ENCODE measurements around the gene ATXN1.

Gene ATXN1

DNA sequence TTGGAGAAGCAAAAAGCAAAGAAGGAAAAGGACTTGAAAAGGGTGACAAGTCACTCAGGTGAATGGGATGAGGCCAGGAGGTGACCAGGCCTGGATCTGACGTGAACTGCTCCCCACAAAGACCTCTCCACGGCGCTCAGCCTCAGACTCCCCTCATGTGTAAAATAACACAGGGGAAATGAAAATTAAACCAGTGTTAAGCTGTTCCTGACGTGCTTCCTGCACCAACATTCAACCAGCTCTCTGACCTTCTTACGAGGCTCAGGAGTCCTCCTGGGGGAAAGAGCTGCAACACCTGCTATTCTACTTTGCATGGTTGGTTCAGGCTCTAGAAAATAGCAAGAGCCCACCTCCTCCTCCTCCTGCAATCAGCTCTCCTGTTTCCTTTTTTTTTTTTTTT, 256.7 kb downstream of the ATXN1 start:
- H3K4me3 ChIP-seq (ENCODE audit: low read depth, low read length) = no peak overlapping the region
- TF ChIP-seq, protein P1, sequence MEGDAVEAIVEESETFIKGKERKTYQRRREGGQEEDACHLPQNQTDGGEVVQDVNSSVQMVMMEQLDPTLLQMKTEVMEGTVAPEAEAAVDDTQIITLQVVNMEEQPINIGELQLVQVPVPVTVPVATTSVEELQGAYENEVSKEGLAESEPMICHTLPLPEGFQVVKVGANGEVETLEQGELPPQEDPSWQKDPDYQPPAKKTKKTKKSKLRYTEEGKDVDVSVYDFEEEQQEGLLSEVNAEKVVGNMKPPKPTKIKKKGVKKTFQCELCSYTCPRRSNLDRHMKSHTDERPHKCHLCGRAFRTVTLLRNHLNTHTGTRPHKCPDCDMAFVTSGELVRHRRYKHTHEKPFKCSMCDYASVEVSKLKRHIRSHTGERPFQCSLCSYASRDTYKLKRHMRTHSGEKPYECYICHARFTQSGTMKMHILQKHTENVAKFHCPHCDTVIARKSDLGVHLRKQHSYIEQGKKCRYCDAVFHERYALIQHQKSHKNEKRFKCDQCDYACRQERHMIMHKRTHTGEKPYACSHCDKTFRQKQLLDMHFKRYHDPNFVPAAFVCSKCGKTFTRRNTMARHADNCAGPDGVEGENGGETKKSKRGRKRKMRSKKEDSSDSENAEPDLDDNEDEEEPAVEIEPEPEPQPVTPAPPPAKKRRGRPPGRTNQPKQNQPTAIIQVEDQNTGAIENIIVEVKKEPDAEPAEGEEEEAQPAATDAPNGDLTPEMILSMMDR (IDR thresholded peaks at IDR 0.05; ENCODE audit: borderline replicate concordance, insufficient read depth, low read depth, low read length) = no peak

DNA sequence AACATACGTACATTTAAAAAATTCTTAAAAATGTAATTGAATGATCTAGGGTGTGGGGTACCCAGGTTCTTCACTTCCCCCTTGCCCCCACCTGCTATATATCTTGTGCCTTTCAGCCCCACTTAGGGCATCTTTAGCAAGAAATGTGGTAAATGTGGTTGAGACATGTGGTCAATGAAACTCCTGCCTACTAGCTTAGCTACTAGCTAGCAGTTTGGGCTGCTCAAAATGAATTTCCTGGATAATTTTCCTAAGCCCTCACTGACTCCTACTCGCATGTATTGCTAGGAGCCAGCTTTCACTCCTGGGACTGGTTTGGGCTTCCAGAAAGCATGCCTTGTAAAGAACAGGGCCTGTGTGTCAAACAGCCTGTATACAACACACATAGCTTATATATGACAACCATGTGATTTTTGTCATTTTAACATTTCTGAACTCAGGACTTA, 257.3 kb downstream of the ATXN1 start:
- H3K4me3 ChIP-seq (ENCODE audit: low read depth, low read length) = no peak overlapping the region
- TF ChIP-seq, protein P1 (IDR thresholded peaks at IDR 0.05; ENCODE audit: borderline replicate concordance, insufficient read depth, low read depth, low read length) = no peak

DNA sequence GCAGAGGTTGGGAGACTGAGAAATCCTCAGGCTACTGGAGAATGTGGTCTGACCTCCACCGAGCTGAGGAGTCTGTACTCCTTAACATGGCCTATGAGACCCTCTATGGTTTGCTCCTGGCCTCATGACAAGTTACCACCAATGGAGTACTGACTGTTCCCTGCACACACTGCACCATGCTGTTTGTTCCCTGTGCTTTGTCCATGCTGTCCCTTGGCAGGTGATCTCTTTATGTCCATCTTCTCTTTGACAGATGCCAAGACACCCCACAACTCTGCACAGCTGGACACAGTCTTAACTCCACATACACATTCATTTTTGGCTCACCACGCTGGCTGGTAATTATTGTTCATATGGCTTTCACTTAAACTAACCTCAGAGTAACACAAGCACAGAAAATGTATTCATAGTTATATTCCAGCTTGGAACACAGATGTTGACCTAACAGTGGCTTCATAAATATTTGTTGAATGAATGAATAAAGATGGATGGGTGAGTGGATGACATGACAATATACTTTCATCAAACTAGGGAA, 258.0 kb downstream of the ATXN1 start:
- TF ChIP-seq, protein P1 (IDR thresholded peaks at IDR 0.05; ENCODE audit: borderline replicate concordance, insufficient read depth, low read depth, low read length) = no peak

DNA sequence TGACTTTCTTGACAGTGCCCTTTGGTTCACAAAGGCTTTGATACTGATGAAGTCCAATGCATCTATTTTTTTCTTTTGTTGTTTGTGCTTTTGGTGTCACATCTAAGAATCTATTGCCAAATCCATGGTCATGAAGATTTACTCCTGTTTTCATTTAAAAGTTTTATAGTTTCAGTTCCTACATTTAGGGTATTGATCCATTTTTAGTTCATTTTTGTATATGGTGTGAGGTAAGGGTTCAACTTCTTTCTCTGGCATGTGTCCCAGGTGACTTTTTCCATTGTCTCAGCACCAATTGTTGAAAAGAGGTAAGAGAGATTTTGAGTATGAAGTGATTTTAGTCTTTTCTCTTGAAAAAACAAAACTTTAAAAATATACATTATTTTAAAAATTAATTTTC, 262.3 kb downstream of the ATXN1 start:
- H3K4me3 ChIP-seq (ENCODE audit: low read depth, low read length) = no peak overlapping the region
- TF ChIP-seq, protein P1 (IDR thresholded peaks at IDR 0.05; ENCODE audit: borderline replicate concordance, insufficient read depth, low read depth, low read length) = no peak

More for the DNA sequence above, 258.0 kb downstream of the ATXN1 start:
- H3K4me3 ChIP-seq (ENCODE audit: low read depth, low read length) = no peak overlapping the region

DNA sequence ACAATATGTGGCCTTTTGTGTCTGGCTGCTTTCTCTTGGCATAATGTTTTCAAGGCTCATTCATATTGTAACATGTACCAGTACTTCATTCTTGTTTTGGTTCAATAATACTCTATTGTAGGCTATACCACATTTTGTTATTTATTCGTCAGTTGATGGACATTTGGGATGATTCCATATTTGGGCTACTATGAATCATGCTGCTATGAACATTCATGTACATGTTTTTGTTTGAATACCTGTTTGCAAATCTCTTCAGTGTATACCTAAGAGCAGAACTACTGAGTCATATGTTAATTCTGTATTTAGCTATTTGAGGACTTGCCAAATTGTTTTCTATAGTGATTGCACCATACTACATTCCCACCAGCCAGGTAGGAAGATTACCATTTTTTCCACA, 263.0 kb downstream of the ATXN1 start:
- TF ChIP-seq, protein P1 (IDR thresholded peaks at IDR 0.05; ENCODE audit: borderline replicate concordance, insufficient read depth, low read depth, low read length) = no peak
- no peak overlapping the region for H3K4me3 ChIP-seq (ENCODE audit: low read depth, low read length)

DNA sequence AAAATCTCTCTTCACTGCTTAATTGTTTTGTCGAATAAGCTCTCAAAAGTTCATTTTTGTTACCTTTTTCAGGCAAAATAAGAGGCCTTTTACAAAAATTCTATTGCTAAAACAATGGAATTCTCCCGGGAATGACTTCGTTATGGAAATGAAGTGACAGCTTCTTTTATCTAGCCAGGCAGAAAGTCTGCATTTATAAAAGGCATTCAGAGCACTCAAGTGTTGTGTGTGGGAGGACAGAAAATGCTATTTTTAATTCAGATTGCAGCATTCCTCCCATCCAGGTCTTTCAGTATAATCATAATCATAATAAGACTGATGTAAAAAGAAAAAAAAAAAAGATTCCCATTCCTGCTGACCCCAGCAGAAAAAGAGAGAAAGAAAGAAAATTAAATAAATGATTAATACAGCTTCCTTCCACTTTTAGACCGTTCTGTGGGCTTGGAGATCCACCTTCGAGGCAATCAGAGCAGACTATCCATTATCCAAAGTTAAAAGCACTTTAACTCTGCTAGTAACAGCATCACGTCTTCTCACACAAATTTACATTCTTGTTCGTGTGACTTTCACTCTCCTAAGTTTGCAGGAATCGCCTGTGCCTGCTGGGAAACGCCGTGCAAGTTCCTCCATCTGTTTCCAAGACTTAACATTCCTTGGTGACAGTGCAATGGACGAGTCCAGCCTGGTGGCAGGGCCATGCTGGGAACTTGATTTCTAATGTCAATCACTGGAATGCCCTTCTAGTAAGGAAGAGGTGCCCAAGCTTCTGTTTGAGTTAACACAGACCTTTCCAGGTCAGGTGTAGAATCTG, 264.1 kb downstream of the ATXN1 start:
- H3K4me3 ChIP-seq (ENCODE audit: low read depth, low read length) = no peak overlapping the region
- TF ChIP-seq, protein P1 (IDR thresholded peaks at IDR 0.05; ENCODE audit: borderline replicate concordance, insufficient read depth, low read depth, low read length) = no peak

DNA sequence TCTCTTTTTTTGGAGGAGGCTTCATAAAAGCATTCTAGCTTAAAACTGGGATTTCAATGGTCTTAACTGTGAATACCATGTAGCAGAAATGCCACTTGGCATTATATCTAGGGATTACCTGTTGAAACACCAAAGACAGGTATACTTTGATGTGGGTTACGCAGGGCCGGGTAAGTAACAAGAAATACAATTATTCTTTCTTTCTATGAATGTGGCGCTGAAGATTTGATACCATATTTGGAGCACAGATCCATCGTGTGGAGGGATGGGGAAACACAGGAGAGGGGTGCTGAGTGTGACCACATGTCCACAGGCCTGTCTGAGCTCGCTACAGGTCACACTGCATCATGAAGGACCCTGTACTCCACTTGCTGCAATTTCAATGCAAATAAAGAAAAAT, 265.1 kb downstream of the ATXN1 start:
- TF ChIP-seq, protein P1 (IDR thresholded peaks at IDR 0.05; ENCODE audit: borderline replicate concordance, insufficient read depth, low read depth, low read length) = no peak
- no peak overlapping the region for H3K4me3 ChIP-seq (ENCODE audit: low read depth, low read length)

All from GM12875 (cell line).